ENCODE measurements around the gene SH3RF1. TPM values are rescaled to one million over a fixed set of nuclear protein-coding genes. Genes with fewer than 3 reads are reported as not detected.

SH3RF1 gene
- total and polyA plus RNA-seq, 4 donors: 1.8 to 7.9 (median 3.5) TPM

- H3K36me3 ChIP-seq (ENCODE audit: control insufficient read depth in 4 of 4, insufficient read depth in 3 of 4, low read depth in 1 of 4, low read length in 3 of 4): peaks cover 3 to 31% (median 17%) of the 10 kb centered on the region in 4 donors
- no peak overlapping the region for H3K4me3 ChIP-seq (ENCODE audit: low read depth in 1 of 3, low read length in 3 of 3)
- no peaks in the 10 kb centered on the region for H3K27me3 ChIP-seq (ENCODE audit: control insufficient read depth in 4 of 4, insufficient read depth in 4 of 4, low read length in 3 of 4)
- 96% methylated on average over 12 of the region's 12 CpGs for WGBS
- H3K9ac ChIP-seq (ENCODE audit: low read depth in 1 of 2, low read length in 2 of 2): no peak overlapping the region
- DNase-seq (ENCODE audit: low spot score): no peak
- no peaks in the 10 kb centered on the region for H3K9me3 ChIP-seq (ENCODE audit: control insufficient read depth in 4 of 4, low read length in 3 of 4)
- H3K27ac ChIP-seq (ENCODE audit: low read depth in 1 of 2, low read length in 2 of 2): peak overlapping the region in 1 of 2 donors; percentile 28
- peaks cover 4 to 18% (median 9%) of the 10 kb centered on the region in 4 donors for H3K4me1 ChIP-seq (ENCODE audit: control insufficient read depth in 4 of 4, insufficient read depth in 4 of 4, low read length in 3 of 4)
- TF ChIP-seq SP1 (IDR thresholded peaks at IDR 0.05): no peak
- no peak for TF ChIP-seq HNF4G (IDR thresholded peaks at IDR 0.05)
- no peak for TF ChIP-seq ATF3 (IDR thresholded peaks at IDR 0.05)
- no peak for TF ChIP-seq FOXA1 (IDR thresholded peaks at IDR 0.05)
- TF ChIP-seq HNF4A (conservative IDR thresholded peaks at IDR 0.05): no peak
- TF ChIP-seq ZBTB33 (IDR thresholded peaks at IDR 0.05): no peak
- TF ChIP-seq NR2F2 (IDR thresholded peaks at IDR 0.05): no peak
- TF ChIP-seq RXRA (IDR thresholded peaks at IDR 0.05): no peak
- TF ChIP-seq TAF1 (conservative IDR thresholded peaks at IDR 0.05): no peak
- no peak for TF ChIP-seq FOXA2 (IDR thresholded peaks at IDR 0.05)
- no peak for TF ChIP-seq RAD21 (IDR thresholded peaks at IDR 0.05)
- no peak for TF ChIP-seq GABPA (IDR thresholded peaks at IDR 0.05 in 1 of 2, conservative IDR thresholded peaks at IDR 0.05 in 1 of 2)
- no peak for TF ChIP-seq YY1 (IDR thresholded peaks at IDR 0.05)
- TF ChIP-seq CTCF (IDR thresholded peaks at IDR 0.05; ENCODE audit: low read depth, low read length, missing input control): no peak
- no peak for TF ChIP-seq MAX (IDR thresholded peaks at IDR 0.05)
- TF ChIP-seq REST (IDR thresholded peaks at IDR 0.05): no peak
These were observed 154.4 kb downstream of the SH3RF1 start for GRCh38 chr4:169116270-169116901.

All from liver (tissue), 9 donors.